DOHH2 (cell line): ENCODE measurements around the gene CAMTA1.

Experiments used
- H3F3A ChIP-seq: fragments of 200-600 bp; sonication (generic), shearing (Covaris generic); 2 replicates; pipeline ENCODE4 v1.6.0; 2016; ENCODE audit warnings: antibody characterized with exemption, mild to moderate bottlenecking; ENCODE audit not compliant: control insufficient read depth, insufficient read depth
- H3K27ac ChIP-seq: fragments of 200-600 bp; sonication (generic); 2 replicates; pipeline ENCODE4 v1.5.1; 2014; ENCODE audit warnings: low read depth, mild to moderate bottlenecking, low read length, moderate library complexity
- H3K27me3 ChIP-seq: fragments of 200-600 bp; sonication (generic); 2 replicates; pipeline ENCODE4 v1.6.1; 2014; ENCODE audit warnings: mild to moderate bottlenecking, low read length, mixed read lengths; ENCODE audit not compliant: control insufficient read depth
- H3K36me3 ChIP-seq: fragments of 200-600 bp; sonication (generic); 2 replicates; pipeline ENCODE4 v1.6.1; 2014; ENCODE audit warnings: mild to moderate bottlenecking, low read length, moderate library complexity, mixed read lengths; ENCODE audit not compliant: control insufficient read depth
- H3K4me1 ChIP-seq: fragments of 200-600 bp; sonication (generic); 2 replicates; pipeline ENCODE4 v1.6.1; 2014; ENCODE audit warnings: mild to moderate bottlenecking, low read length, mixed read lengths; ENCODE audit not compliant: control insufficient read depth
- H3K4me2 ChIP-seq: fragments of 200-600 bp; sonication (generic); 2 replicates; pipeline ENCODE4 v1.6.0; 2014; ENCODE audit warnings: mild to moderate bottlenecking, low read length, moderate library complexity
- H3K4me3 ChIP-seq: fragments of 200-600 bp; sonication (generic); 2 replicates; pipeline ENCODE4 v1.5.1; 2014; ENCODE audit warnings: mild to moderate bottlenecking, low read length, mixed read lengths
- H3K79me2 ChIP-seq: fragments of 200-600 bp; sonication (generic); 2 replicates; pipeline ENCODE4 v1.6.1; 2014; ENCODE audit warnings: mild to moderate bottlenecking, low read length, mixed read lengths; ENCODE audit not compliant: control insufficient read depth
- H3K9me2 ChIP-seq: fragments of 200-600 bp; sonication (generic); replicated peaks from 2 replicates; pipeline ENCODE4 v1.6.1; 2014; ENCODE audit warnings: mild to moderate bottlenecking, low read length, mixed read lengths; ENCODE audit not compliant: control insufficient read depth
- H3K9me3 ChIP-seq: fragments of 200-600 bp; sonication (generic); 2 replicates; pipeline ENCODE4 v1.6.1; 2014; ENCODE audit warnings: antibody characterized with exemption, low read length, mixed read lengths; ENCODE audit not compliant: control insufficient read depth, insufficient read depth
- H4K20me1 ChIP-seq: fragments of 200-600 bp; sonication (generic); 2 replicates; pipeline ENCODE4 v1.6.0; 2014; ENCODE audit warnings: low read depth, mild to moderate bottlenecking, antibody characterized with exemption, low read length, moderate library complexity; ENCODE audit not compliant: control insufficient read depth, insufficient read depth
- EZH2phosphoT487 ChIP-seq: fragments of 200-600 bp; sonication (generic); IDR thresholded peaks from 2 replicates; pipeline ENCODE4 v1.6.1; 2017; ENCODE audit warnings: borderline replicate concordance, mild to moderate bottlenecking, antibody characterized with exemption, low read length, moderate library complexity, mixed read lengths
- TF ChIP-seq, protein P1 (sequence below): fragments of 200-600 bp; sonication (generic); IDR thresholded peaks from one replicate; pipeline ENCODE4 v1.5.1; 2014; ENCODE audit warnings: antibody characterized with exemption, mild to moderate bottlenecking, low read depth, low read length; ENCODE audit not compliant: poor library complexity, severe bottlenecking

CAMTA1 gene

DNA sequence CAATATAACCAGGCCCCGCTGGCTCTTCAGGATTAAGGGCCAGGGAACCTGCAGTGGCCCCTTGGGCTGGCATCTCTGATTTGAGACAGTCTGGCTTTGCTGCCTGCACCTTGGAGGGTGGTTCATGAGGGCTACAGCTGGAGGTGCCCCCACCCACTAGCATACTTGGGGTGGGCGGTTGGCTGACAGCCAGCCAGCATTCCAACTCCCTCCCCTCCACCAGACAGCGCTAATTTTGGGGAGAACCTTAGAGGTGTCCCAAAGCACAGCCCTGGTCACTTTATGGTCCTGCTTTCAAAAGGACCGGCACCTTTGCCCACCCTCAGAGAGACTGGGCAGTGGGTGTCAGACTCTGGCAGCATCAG, 805.2 kb downstream of the CAMTA1 start:
- Histone ChIP-seq H3K4me3 (no peak overlapping the region), H3K9me2 (no peaks in the 10 kb centered on the region), H3K36me3 (no peaks in the 10 kb centered on the region), H3K27ac (no peak overlapping the region), H3K9me3 (no peaks in the 10 kb centered on the region), H3K79me2 (no peaks in the 10 kb centered on the region), H3F3A (no peaks in the 10 kb centered on the region), H3K4me1 (no peaks in the 10 kb centered on the region), H3K27me3 (no peaks in the 10 kb centered on the region), H3K4me2 (no peak overlapping the region), H4K20me1 (no peaks in the 10 kb centered on the region)
- TF ChIP-seq, protein P1, sequence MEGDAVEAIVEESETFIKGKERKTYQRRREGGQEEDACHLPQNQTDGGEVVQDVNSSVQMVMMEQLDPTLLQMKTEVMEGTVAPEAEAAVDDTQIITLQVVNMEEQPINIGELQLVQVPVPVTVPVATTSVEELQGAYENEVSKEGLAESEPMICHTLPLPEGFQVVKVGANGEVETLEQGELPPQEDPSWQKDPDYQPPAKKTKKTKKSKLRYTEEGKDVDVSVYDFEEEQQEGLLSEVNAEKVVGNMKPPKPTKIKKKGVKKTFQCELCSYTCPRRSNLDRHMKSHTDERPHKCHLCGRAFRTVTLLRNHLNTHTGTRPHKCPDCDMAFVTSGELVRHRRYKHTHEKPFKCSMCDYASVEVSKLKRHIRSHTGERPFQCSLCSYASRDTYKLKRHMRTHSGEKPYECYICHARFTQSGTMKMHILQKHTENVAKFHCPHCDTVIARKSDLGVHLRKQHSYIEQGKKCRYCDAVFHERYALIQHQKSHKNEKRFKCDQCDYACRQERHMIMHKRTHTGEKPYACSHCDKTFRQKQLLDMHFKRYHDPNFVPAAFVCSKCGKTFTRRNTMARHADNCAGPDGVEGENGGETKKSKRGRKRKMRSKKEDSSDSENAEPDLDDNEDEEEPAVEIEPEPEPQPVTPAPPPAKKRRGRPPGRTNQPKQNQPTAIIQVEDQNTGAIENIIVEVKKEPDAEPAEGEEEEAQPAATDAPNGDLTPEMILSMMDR: no peak
- TF ChIP-seq EZH2phosphoT487: no peak

DNA sequence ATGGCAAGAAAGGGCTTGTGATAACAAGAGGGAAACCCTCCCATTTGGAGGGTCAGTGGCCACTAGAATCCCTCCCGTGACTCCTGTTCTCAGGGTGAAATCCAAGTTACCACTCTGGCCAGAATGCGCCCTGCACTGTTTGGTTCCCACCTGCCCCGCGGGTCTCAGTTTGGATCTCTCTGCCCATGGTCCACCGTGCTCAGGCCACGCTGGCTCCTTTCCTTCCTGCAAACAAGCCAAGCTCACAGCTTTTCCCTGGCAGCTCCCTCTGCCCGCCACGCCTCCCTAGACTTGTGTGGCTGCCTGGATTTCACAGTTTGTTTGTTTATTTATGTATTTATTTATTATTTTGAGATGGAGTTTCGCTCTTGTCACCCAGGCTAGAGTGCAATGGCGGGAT, 806.3 kb downstream of the CAMTA1 start:
- no peaks in the 10 kb centered on the region for H3F3A ChIP-seq
- no peak overlapping the region for H3K4me2 ChIP-seq
- no peaks in the 10 kb centered on the region for H4K20me1 ChIP-seq
- no peaks in the 10 kb centered on the region for H3K79me2 ChIP-seq
- H3K27ac ChIP-seq: no peak overlapping the region
- no peaks in the 10 kb centered on the region for H3K27me3 ChIP-seq
- H3K4me1 ChIP-seq: no peaks in the 10 kb centered on the region
- no peaks in the 10 kb centered on the region for H3K9me2 ChIP-seq
- no peak overlapping the region for H3K4me3 ChIP-seq
- no peaks in the 10 kb centered on the region for H3K9me3 ChIP-seq
- TF ChIP-seq, protein P1: no peak
- no peak for TF ChIP-seq EZH2phosphoT487
- H3K36me3 ChIP-seq: no peaks in the 10 kb centered on the region

DNA sequence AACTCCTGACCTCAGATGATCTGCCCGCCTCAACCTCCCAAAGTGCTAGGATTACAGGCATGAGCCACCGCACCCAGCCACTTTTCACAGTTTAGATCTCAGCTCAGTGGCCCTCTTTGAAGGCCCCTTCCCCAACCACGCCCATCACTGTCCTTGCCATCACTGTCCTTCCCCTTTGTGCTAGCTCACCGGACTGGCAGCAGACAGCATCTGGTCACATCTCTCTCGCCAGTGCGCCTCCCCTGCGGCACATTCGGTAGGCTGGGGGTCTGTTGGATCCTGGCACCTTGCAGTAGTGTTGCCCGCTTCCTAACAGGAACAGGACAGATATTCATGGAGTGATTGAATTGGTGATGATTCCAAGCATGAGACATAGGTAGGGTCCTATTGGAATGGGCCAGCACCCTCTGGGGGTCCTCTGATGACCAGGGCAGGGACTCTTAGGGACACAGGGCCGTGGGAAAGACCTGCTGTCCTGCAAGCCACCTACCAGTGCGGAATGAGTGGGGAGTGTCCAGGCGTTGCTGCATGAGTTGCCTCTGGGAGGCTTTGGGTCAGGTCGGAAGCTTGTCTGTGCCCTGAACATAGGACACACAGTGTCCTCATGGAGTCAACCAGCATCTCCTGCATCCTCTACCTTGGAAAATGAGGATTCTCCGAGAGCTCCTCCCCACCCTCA, 807.0 kb downstream of the CAMTA1 start:
- no peak overlapping the region for H3K27ac ChIP-seq
- H3K4me1 ChIP-seq: no peaks in the 10 kb centered on the region
- no peak overlapping the region for H3K4me3 ChIP-seq
- H3K4me2 ChIP-seq: no peak overlapping the region
- no peaks in the 10 kb centered on the region for H3K9me2 ChIP-seq
- H3K36me3 ChIP-seq: no peaks in the 10 kb centered on the region
- H3K27me3 ChIP-seq: no peaks in the 10 kb centered on the region
- TF ChIP-seq, protein P1: no peak
- TF ChIP-seq EZH2phosphoT487: no peak
- H3K9me3 ChIP-seq: no peaks in the 10 kb centered on the region
- no peaks in the 10 kb centered on the region for H4K20me1 ChIP-seq
- no peaks in the 10 kb centered on the region for H3K79me2 ChIP-seq
- no peaks in the 10 kb centered on the region for H3F3A ChIP-seq
